ENCODE measurements around the gene RASD2. TPM values are rescaled to one million over a fixed set of nuclear protein-coding genes. Genes with fewer than 3 reads are reported as not detected.

Gene RASD2
- total and polyA plus RNA-seq, 2 experiments from 2014 or later, result 1.2 to 3.6 TPM

- H3K27ac ChIP-seq (ENCODE audit: low read depth), result no peak overlapping the region
- no peak for DNase-seq (ENCODE audit: low spot score)
- H3K27me3 ChIP-seq (ENCODE audit: insufficient read depth), result peaks cover 30% of the 10 kb centered on the region
- no peaks in the 10 kb centered on the region for H3K36me3 ChIP-seq (ENCODE audit: insufficient read depth)
- H2AFZ ChIP-seq, result 0 out of 2 replicates have a peak overlapping the region, but pooled peaks have one; percentile 63
- no peak overlapping the region for H3K4me2 ChIP-seq
- ATAC-seq, result no peak
- H3F3A ChIP-seq (replicated peaks; ENCODE audit: low read depth), result peaks cover 14% of the 10 kb centered on the region
- H3K27me3 Mint-ChIP-seq (ENCODE audit: insufficient read depth, low read depth, poor library complexity), result peaks cover 32% of the 10 kb centered on the region
- H3K27ac Mint-ChIP-seq, result no peak overlapping the region
- H3K36me3 Mint-ChIP-seq (ENCODE audit: low read depth), result no peaks in the 10 kb centered on the region
- TF ChIP-seq, protein P1, sequence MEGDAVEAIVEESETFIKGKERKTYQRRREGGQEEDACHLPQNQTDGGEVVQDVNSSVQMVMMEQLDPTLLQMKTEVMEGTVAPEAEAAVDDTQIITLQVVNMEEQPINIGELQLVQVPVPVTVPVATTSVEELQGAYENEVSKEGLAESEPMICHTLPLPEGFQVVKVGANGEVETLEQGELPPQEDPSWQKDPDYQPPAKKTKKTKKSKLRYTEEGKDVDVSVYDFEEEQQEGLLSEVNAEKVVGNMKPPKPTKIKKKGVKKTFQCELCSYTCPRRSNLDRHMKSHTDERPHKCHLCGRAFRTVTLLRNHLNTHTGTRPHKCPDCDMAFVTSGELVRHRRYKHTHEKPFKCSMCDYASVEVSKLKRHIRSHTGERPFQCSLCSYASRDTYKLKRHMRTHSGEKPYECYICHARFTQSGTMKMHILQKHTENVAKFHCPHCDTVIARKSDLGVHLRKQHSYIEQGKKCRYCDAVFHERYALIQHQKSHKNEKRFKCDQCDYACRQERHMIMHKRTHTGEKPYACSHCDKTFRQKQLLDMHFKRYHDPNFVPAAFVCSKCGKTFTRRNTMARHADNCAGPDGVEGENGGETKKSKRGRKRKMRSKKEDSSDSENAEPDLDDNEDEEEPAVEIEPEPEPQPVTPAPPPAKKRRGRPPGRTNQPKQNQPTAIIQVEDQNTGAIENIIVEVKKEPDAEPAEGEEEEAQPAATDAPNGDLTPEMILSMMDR (conservative IDR thresholded peaks at IDR 0.05; ENCODE audit: low read depth in 2 of 2), result no peak
- TF ChIP-seq STAT1 (IDR thresholded peaks at IDR 0.05; ENCODE audit: unreplicated experiment) (no peak), ZNF114 (CRISPR knock-in tag; IDR thresholded peaks at IDR 0.05) (no peak), JUNB (IDR thresholded peaks at IDR 0.05; ENCODE audit: unreplicated experiment) (no peak), POLR2AphosphoS5 (IDR thresholded peaks at IDR 0.05; ENCODE audit: low read depth) (no peak), ZNF331 (CRISPR knock-in tag; IDR thresholded peaks at IDR 0.05; ENCODE audit: low read depth) (no peak), NANOG (IDR thresholded peaks at IDR 0.05; ENCODE audit: borderline replicate concordance) (no peak), CREB1 (CRISPR knock-in tag; IDR thresholded peaks at IDR 0.05; ENCODE audit: low read depth) (no peak), EZH2 (IDR thresholded peaks at IDR 0.05; ENCODE audit: low read depth, unreplicated experiment) (no peak), REST (IDR thresholded peaks at IDR 0.05; ENCODE audit: unreplicated experiment) (no peak), EZH2phosphoT487 (IDR thresholded peaks at IDR 0.05; ENCODE audit: unreplicated experiment) (no peak)
- TF ChIP-seq, protein P2, sequence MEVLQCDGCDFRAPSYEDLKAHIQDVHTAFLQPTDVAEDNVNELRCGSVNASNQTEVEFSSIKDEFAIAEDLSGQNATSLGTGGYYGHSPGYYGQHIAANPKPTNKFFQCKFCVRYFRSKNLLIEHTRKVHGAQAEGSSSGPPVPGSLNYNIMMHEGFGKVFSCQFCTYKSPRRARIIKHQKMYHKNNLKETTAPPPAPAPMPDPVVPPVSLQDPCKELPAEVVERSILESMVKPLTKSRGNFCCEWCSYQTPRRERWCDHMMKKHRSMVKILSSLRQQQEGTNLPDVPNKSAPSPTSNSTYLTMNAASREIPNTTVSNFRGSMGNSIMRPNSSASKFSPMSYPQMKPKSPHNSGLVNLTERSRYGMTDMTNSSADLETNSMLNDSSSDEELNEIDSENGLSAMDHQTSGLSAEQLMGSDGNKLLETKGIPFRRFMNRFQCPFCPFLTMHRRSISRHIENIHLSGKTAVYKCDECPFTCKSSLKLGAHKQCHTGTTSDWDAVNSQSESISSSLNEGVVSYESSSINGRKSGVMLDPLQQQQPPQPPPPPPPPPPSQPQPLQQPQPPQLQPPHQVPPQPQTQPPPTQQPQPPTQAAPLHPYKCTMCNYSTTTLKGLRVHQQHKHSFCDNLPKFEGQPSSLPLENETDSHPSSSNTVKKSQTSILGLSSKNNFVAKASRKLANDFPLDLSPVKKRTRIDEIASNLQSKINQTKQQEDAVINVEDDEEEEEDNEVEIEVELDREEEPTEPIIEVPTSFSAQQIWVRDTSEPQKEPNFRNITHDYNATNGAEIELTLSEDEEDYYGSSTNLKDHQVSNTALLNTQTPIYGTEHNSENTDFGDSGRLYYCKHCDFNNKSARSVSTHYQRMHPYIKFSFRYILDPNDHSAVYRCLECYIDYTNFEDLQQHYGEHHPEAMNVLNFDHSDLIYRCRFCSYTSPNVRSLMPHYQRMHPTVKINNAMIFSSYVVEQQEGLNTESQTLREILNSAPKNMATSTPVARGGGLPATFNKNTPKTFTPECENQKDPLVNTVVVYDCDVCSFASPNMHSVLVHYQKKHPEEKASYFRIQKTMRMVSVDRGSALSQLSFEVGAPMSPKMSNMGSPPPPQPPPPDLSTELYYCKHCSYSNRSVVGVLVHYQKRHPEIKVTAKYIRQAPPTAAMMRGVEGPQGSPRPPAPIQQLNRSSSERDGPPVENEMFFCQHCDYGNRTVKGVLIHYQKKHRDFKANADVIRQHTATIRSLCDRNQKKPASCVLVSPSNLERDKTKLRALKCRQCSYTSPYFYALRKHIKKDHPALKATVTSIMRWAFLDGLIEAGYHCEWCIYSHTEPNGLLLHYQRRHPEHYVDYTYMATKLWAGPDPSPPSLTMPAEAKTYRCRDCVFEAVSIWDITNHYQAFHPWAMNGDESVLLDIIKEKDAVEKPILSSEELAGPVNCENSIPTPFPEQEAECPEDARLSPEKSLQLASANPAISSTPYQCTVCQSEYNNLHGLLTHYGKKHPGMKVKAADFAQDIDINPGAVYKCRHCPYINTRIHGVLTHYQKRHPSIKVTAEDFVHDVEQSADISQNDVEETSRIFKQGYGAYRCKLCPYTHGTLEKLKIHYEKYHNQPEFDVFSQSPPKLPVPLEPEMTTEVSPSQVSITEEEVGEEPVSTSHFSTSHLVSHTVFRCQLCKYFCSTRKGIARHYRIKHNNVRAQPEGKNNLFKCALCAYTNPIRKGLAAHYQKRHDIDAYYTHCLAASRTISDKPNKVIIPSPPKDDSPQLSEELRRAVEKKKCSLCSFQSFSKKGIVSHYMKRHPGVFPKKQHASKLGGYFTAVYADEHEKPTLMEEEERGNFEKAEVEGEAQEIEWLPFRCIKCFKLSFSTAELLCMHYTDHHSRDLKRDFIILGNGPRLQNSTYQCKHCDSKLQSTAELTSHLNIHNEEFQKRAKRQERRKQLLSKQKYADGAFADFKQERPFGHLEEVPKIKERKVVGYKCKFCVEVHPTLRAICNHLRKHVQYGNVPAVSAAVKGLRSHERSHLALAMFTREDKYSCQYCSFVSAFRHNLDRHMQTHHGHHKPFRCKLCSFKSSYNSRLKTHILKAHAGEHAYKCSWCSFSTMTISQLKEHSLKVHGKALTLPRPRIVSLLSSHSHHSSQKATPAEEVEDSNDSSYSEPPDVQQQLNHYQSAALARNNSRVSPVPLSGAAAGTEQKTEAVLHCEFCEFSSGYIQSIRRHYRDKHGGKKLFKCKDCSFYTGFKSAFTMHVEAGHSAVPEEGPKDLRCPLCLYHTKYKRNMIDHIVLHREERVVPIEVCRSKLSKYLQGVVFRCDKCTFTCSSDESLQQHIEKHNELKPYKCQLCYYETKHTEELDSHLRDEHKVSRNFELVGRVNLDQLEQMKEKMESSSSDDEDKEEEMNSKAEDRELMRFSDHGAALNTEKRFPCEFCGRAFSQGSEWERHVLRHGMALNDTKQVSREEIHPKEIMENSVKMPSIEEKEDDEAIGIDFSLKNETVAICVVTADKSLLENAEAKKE (CRISPR knock-in tag; IDR thresholded peaks at IDR 0.05), result no peak
- TF ChIP-seq, protein P3, sequence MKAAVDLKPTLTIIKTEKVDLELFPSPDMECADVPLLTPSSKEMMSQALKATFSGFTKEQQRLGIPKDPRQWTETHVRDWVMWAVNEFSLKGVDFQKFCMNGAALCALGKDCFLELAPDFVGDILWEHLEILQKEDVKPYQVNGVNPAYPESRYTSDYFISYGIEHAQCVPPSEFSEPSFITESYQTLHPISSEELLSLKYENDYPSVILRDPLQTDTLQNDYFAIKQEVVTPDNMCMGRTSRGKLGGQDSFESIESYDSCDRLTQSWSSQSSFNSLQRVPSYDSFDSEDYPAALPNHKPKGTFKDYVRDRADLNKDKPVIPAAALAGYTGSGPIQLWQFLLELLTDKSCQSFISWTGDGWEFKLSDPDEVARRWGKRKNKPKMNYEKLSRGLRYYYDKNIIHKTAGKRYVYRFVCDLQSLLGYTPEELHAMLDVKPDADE (IDR thresholded peaks at IDR 0.05), result no peak
- H3K9me3 Mint-ChIP-seq, result no peaks in the 10 kb centered on the region
- H3K4me1 ChIP-seq (ENCODE audit: insufficient read depth), result peaks cover 8% of the 10 kb centered on the region
- H3K79me2 ChIP-seq (replicated peaks; ENCODE audit: insufficient read depth), result no peaks in the 10 kb centered on the region
- peaks cover 23% of the 10 kb centered on the region for H3K4me1 Mint-ChIP-seq
- no peaks in the 10 kb centered on the region for H3K9me2 ChIP-seq (ENCODE audit: insufficient read depth)
- H3K4me3 ChIP-seq, result no peak overlapping the region
- no peaks in the 10 kb centered on the region for H4K20me1 ChIP-seq (replicated peaks; ENCODE audit: insufficient read depth)
- no peak overlapping the region for H3K4me3 Mint-ChIP-seq
Observed at GRCh38 chr22:35537232-35537631, 3.4 kb upstream of the RASD2 start.

Measured in GM23338 (cell line).